Kidney epithelial cell (primary cell): ENCODE data around the gene MAP3K4. TPM values are rescaled to one million over a fixed set of nuclear protein-coding genes. Genes with fewer than 3 reads are reported as not detected.

Source experiments
- DNase-seq: peaks from one replicate; pipeline ENCODE4 v3.0.0-alpha.2; 2010; ENCODE audit warnings: low read depth
- H3K27me3 ChIP-seq: 2 replicates; pipeline ENCODE4 v1.6.0; 2011; ENCODE audit warnings: low read length; ENCODE audit not compliant: control insufficient read depth, insufficient read depth
- H3K36me3 ChIP-seq: 2 replicates; pipeline ENCODE4 v1.5.1; 2011; ENCODE audit warnings: low read length; ENCODE audit not compliant: control insufficient read depth, insufficient read depth
- H3K4me3 ChIP-seq: 2 replicates; pipeline ENCODE4 v1.5.1; 2011; ENCODE audit warnings: low read depth, mild to moderate bottlenecking, control low read depth, low read length
- total RNA-seq: library from RNA; depleted of rRNA; stranded (reverse); fragments of >200 nt; gene quantifications from 2 replicates; pipeline ENCODE4 v1.2.3, GENCODE V29; 2015
- TF ChIP-seq, protein P1 (sequence below): IDR thresholded peaks from 2 replicates; pipeline ENCODE4 v1.5.1; 2011; ENCODE audit warnings: mild to moderate bottlenecking, moderate library complexity, low read length, control low read depth, inconsistent platforms; ENCODE audit not compliant: insufficient read depth, poor library complexity, severe bottlenecking

The MAP3K4 gene
- total RNA-seq, 1 donor from 2014 or later = 22.5 TPM

DNA sequence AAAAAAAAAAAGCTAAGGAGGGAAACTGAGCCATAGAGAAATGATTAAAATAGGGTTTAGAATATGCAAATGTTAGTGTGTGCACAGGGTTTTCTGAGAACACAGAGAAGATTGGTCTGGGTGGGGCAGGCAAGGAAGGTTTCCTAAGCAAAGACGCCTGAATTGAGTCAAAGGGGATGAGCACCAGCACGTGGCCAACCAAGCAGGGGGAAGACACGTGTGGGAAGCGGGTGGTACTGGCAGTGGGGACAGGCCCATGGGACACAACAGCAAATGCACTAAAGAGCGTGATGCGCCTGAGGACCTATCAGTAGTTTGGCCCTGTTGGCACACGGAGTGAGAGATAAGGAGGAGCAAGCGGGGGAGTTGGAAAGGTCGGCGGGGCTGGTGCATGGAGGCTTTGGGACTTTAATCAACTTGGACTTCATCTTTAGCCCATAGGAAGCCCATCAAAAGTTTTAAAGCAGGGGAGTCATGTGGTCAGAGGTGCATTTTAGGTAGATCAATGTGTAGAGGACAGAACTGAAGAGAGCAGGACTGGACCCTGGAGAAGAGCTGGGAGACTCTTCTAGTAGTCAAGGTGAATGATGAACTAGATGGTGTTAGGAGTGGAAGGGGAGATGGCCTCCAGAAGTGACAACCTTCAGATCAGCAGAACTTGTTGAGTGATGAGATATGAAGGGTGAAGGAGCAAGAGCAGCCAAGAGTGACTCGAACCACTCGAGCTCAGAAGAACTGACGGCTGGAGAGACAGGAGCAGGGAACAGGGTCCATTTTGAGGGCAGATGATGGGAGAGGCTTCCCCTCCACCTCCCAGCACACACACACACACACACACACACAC, 40.2 kb upstream of the MAP3K4 start:
- DNase-seq = no peak
- TF ChIP-seq, protein P1, sequence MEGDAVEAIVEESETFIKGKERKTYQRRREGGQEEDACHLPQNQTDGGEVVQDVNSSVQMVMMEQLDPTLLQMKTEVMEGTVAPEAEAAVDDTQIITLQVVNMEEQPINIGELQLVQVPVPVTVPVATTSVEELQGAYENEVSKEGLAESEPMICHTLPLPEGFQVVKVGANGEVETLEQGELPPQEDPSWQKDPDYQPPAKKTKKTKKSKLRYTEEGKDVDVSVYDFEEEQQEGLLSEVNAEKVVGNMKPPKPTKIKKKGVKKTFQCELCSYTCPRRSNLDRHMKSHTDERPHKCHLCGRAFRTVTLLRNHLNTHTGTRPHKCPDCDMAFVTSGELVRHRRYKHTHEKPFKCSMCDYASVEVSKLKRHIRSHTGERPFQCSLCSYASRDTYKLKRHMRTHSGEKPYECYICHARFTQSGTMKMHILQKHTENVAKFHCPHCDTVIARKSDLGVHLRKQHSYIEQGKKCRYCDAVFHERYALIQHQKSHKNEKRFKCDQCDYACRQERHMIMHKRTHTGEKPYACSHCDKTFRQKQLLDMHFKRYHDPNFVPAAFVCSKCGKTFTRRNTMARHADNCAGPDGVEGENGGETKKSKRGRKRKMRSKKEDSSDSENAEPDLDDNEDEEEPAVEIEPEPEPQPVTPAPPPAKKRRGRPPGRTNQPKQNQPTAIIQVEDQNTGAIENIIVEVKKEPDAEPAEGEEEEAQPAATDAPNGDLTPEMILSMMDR = no peak
- no peaks in the 10 kb centered on the region for H3K36me3 ChIP-seq
- no peak overlapping the region for H3K4me3 ChIP-seq
- H3K27me3 ChIP-seq = no peaks in the 10 kb centered on the region

DNA sequence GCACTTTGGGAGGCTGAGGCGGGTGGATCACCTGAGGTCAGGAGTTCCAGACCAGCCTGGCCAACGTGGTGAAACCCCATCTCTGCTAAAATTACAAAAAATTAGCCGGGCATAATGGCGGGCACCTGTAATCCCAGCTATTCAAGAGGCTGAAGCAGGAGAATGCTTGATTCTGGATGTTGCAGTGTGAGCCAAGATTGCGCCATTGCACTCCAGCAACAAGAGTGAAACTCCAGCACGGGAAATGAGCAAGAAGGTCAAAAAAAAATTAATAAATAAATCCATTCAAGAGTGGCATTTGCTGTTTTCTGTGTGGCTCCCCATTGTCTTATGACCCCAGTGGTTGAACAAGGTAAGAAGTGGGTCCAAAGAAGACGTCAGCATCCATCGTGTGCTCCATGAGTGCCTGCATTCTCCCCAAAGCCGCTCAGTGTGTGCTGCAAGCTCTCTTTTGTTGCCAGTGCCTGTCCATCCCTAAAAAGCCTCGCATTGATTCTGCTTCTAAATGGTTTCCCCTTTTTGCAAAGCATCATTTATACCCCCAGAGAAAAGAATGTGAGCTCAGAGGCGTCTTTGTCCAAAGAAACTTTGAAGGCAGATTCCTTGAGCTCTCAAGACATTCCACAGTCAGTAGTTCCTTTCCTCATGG, 38.8 kb upstream of the MAP3K4 start:
- Histone ChIP-seq H3K4me3 (no peak overlapping the region), H3K36me3 (no peaks in the 10 kb centered on the region), H3K27me3 (no peaks in the 10 kb centered on the region)
- DNase-seq = no peak
- TF ChIP-seq, protein P1 = no peak

DNA sequence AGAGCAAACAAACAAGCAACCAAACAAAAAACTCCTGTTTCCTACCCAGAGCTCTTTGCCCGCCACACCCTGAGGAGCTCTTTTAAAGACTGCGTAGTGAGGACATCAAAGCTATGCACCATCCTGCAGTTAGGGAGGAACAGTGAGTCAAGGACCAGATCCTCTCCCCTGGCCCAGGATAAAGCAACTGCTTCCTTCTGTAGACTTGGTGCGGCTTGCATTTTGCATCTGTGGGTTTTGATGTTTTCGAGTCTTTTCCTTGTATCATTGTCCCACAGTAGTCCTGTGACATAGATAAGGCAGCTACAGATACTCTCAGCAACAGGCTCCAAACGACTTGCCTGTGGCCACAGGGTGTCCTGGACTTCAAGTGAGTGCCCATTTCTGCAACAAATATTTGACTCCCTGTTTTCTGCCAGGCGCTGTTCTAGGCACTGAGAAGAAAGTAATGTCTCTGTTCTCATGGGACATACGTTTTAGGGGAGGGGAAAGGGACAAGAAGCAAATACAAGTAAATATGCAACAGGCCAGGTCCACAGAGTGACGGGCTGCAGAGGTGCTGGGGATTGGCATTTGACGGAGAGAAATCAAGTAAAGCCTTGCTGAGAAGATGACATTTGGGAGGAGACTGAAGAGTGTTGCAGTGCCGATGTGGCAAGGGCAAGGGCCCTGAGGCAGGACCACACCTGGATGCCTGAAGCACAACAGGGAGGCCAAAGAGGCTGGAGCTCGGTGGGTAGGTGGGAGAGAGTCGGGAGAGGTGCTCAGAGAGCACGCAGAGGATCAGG, 35.9 kb upstream of the MAP3K4 start:
- H3K36me3 ChIP-seq = no peaks in the 10 kb centered on the region
- TF ChIP-seq, protein P1 = no peak
- no peak overlapping the region for H3K4me3 ChIP-seq
- no peak for DNase-seq
- no peaks in the 10 kb centered on the region for H3K27me3 ChIP-seq

DNA sequence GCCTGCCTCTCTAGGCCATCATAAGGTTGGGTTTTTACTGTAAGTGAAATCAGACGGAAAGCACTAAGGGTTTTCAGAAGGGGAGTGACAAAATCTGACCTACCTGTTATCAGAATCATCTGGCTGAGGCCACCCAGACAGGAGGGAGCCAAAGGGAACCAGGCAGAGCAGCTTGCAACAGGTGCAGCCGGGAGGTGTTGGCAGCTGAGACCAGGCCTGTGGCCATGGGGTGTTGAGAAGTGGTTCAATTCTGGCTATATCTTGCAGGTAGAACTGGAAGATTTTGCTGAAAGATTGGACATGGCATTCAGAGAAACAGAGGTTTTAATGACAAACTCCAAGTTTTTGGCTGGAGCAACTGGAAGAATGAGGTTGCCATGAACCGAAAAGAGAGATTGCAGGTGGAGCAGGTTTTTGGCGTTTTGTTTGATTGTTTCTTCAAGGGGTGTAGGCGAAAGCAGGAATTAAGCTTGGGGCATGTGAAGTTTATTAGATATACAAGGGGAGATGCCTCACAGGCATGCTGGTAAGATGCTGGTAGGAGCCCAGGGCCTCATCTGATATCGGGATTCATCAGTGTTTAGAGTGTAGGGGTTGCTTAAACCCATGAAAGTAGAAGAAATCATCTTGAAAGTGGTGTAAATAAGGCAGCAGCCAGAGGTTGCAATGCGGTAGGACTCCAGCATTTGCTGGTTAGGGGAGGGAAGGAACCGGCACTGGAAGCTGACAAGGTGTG, 35.1 kb upstream of the MAP3K4 start:
- TF ChIP-seq, protein P1 = no peak
- no peak for DNase-seq
- Histone ChIP-seq H3K27me3 (no peaks in the 10 kb centered on the region), H3K4me3 (no peak overlapping the region), H3K36me3 (no peaks in the 10 kb centered on the region)

DNA sequence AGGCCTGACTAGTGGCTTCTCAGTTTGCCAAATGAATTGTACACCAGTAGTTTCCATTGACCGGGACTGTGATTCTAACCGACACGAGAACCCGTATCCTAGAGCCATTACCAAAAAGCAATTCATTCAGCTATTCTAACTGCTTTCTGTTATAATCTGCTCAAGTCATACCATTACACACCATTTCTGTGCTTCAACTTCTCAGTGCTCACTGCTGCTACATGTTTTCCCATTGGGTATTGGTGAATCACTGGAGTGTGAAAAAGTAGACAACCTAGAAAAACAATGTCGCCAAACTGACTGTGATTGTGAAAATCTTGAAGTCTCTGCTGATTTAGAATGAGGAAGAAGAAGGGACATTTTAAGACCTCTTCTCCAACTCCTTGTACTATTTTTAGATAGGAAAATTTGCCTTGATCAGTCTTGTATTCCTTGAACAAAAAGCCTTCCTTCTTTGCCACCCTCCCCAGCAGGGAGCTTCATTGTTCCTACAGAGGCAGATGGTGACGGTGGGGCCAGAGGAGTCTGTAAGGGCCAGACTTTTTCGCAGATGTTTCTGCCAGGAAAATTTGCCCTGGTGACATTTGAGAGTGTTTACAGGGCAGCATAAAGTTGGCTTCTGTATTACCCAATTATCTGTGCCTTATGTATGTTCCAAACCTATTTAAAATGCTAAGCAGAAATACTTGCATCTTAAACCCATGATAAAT, 31.7 kb upstream of the MAP3K4 start:
- Histone ChIP-seq H3K36me3 (no peaks in the 10 kb centered on the region), H3K27me3 (no peaks in the 10 kb centered on the region), H3K4me3 (no peak overlapping the region)
- no peak for DNase-seq
- TF ChIP-seq, protein P1 = no peak
